ENCODE data around the gene MS4A14.
"Not testable (repeated sequence)": the region's sequence is repeated elsewhere in the genome, so short reads cannot be mapped to it uniquely, and the experiment has no call there.

MS4A14 gene

GRCh38 chr11:60396382-60396781 is at the start of gene MS4A14:
MS4A14 (plus strand) TSS chr11:60396459; CDS start chr11:60396579, 120 bp downstream.
- DNase-seq (ENCODE audit: low read depth in 3 of 3): no peak

GRCh38 chr11:60347084-60347797 is 49.0 kb upstream of the MS4A14 start:
- no peak for DNase-seq (ENCODE audit: low read depth in 3 of 3)

- no peak for DNase-seq (ENCODE audit: low read depth in 3 of 3)
Observed at GRCh38 chr11:60348116-60348515, 48.1 kb upstream of the MS4A14 start.

- DNase-seq (ENCODE audit: low read depth in 3 of 3): no peak
Observed at GRCh38 chr11:60349990-60350389, 46.3 kb upstream of the MS4A14 start.

GRCh38 chr11:60357771-60358170 is 38.5 kb upstream of the MS4A14 start:
- no peak for DNase-seq (ENCODE audit: low read depth in 3 of 3)

- DNase-seq (ENCODE audit: low read depth in 3 of 3): no peak
Observed at GRCh38 chr11:60360621-60361020, 35.6 kb upstream of the MS4A14 start.

- no peak for DNase-seq (ENCODE audit: low read depth in 3 of 3)
Observed at GRCh38 chr11:60362241-60362640, 34.0 kb upstream of the MS4A14 start.

GRCh38 chr11:60363542-60364470 is 32.5 kb upstream of the MS4A14 start:
- peak; percentile 6 to 24 (median 18) for DNase-seq (ENCODE audit: low read depth in 3 of 3)

- DNase-seq (ENCODE audit: low read depth in 3 of 3): not testable (repeated sequence)
Observed at GRCh38 chr11:60366262-60366904, 29.9 kb upstream of the MS4A14 start.

- no peak for DNase-seq (ENCODE audit: low read depth in 3 of 3)
Observed at GRCh38 chr11:60367009-60367408, 29.2 kb upstream of the MS4A14 start.

- no peak for DNase-seq (ENCODE audit: low read depth in 3 of 3)
Observed at GRCh38 chr11:60367896-60368295, 28.4 kb upstream of the MS4A14 start.

- DNase-seq (ENCODE audit: low read depth in 3 of 3): no peak
Observed at GRCh38 chr11:60370252-60370810, 25.9 kb upstream of the MS4A14 start.

- DNase-seq (ENCODE audit: low read depth in 3 of 3): no peak
Observed at GRCh38 chr11:60370811-60371298, 25.4 kb upstream of the MS4A14 start.

GRCh38 chr11:60371386-60371785 is 24.9 kb upstream of the MS4A14 start:
- no peak for DNase-seq (ENCODE audit: low read depth in 3 of 3)

GRCh38 chr11:60371854-60372253 is 24.4 kb upstream of the MS4A14 start:
- DNase-seq (ENCODE audit: low read depth in 3 of 3): no peak

- DNase-seq (ENCODE audit: low read depth in 3 of 3): no peak
Observed at GRCh38 chr11:60372767-60373166, 23.5 kb upstream of the MS4A14 start.

GRCh38 chr11:60375316-60375715 is 20.9 kb upstream of the MS4A14 start:
- DNase-seq (ENCODE audit: low read depth in 3 of 3): no peak

GRCh38 chr11:60376601-60377000 is 19.7 kb upstream of the MS4A14 start:
- no peak for DNase-seq (ENCODE audit: low read depth in 3 of 3)

GRCh38 chr11:60377401-60378136 is 18.7 kb upstream of the MS4A14 start:
- no peak for DNase-seq (ENCODE audit: low read depth in 3 of 3)

- DNase-seq (ENCODE audit: low read depth in 3 of 3): no peak
Observed at GRCh38 chr11:60378354-60378753, 17.9 kb upstream of the MS4A14 start, which contains the start of gene MS4A7. MS4A7 (plus strand) TSS chr11:60378532; CDS start chr11:60383142, 4,610 bp downstream.
